ENCODE data around the gene LAMA3.

GRCh38 chr18:23725351-23725750 is 36.1 kb downstream of the LAMA3 start:
- TF ChIP-seq CTCF (IDR thresholded peaks at IDR 0.05; ENCODE audit: borderline replicate concordance, extremely low read depth, low read length, poor library complexity, severe bottlenecking) = no peak
- TF ChIP-seq EZH2 (IDR thresholded peaks at IDR 0.05; ENCODE audit: borderline replicate concordance, low read depth, low read length, severe bottlenecking) = no peak

Data from DND-41 (cell line).